ENCODE measurements around the gene TUBGCP3.

GRCh38 chr13:112483299-112483698 lies 104.7 kb downstream of the TUBGCP3 start:
- TF ChIP-seq EZH2 (IDR thresholded peaks at IDR 0.05; ENCODE audit: insufficient read depth, poor library complexity, severe bottlenecking) (no peak), EZH2phosphoT487 (IDR thresholded peaks at IDR 0.05; ENCODE audit: insufficient read depth, low read depth) (no peak)
